BE2C (cell line): ENCODE results near the gene KRT23.

Source experiments
- DNase-seq: peaks from one replicate; pipeline ENCODE4 v3.0.0-alpha.2; 2020
- H3K27me3 ChIP-seq: fragments of 250-450 bp; sonication (Bioruptor Pico); 2 replicates; pipeline ENCODE4 v1.5.1; 2020; ENCODE audit warnings: mild to moderate bottlenecking
- H3K36me3 ChIP-seq: fragments of 250-450 bp; sonication (Bioruptor Pico); 2 replicates; pipeline ENCODE4 v1.5.1; 2020; ENCODE audit warnings: mild to moderate bottlenecking
- H3K4me1 ChIP-seq: fragments of 250-450 bp; sonication (Bioruptor Pico); 2 replicates; pipeline ENCODE4 v1.5.1; 2020
- H3K4me3 ChIP-seq: 2 replicates; pipeline ENCODE4 v1.5.1; 2011; ENCODE audit warnings: low read depth, low read length
- H3K9me3 ChIP-seq: fragments of 250-450 bp; sonication (Bioruptor Pico); 2 replicates; pipeline ENCODE4 v1.5.1; 2020
- CTCF ChIP-seq: IDR thresholded peaks from 2 replicates; pipeline ENCODE4 v1.5.1; 2012; ENCODE audit warnings: mild to moderate bottlenecking, low read depth, low read length

The KRT23 gene

GRCh38 chr17:40895106-40895730 is 42.2 kb downstream of the KRT23 start:
- no peak overlapping the region for H3K4me3 ChIP-seq

GRCh38 chr17:40888196-40888720 is 49.2 kb downstream of the KRT23 start:
- no peaks in the 10 kb centered on the region for H3K36me3 ChIP-seq
- H3K4me3 ChIP-seq: no peak overlapping the region
- no peak for TF ChIP-seq CTCF
- H3K4me1 ChIP-seq: no peaks in the 10 kb centered on the region
- H3K27me3 ChIP-seq: peaks cover 89% of the 10 kb centered on the region
- no peaks in the 10 kb centered on the region; the same call in 1 of the 2 replicates for H3K9me3 ChIP-seq
- no peak for DNase-seq

More at GRCh38 chr17:40895106-40895730, 42.2 kb downstream of the KRT23 start:
- H3K9me3 ChIP-seq: no peaks in the 10 kb centered on the region; the same call in 1 of the 2 replicates
- peaks cover 70% of the 10 kb centered on the region for H3K27me3 ChIP-seq
- H3K36me3 ChIP-seq: no peaks in the 10 kb centered on the region
- H3K4me1 ChIP-seq: no peaks in the 10 kb centered on the region
- DNase-seq: no peak
- TF ChIP-seq CTCF: no peak

DNA sequence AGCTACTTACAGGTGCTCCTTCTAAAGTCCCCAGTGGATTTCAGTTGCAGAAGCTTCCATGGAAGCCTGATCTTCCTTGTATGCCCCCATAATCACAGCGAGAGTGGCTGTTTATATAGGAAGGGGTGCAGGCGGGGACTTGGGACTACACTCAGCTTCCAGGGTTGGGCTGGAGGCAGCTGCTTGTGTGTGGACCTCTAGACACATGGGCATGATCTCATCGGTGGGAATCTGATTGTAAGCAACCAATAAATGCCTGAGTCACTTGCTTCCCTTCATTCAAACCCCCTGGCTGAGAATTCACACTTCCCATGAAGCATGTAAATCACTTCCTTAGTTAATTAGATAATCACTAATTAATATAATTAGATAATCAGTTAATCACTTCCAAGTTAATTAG is 51.4 kb downstream of the KRT23 start:
- Histone ChIP-seq H3K4me3 (no peak overlapping the region), H3K4me1 (no peaks in the 10 kb centered on the region), H3K9me3 (no peaks in the 10 kb centered on the region; the same call in 1 of the 2 replicates), H3K27me3 (peaks cover 78% of the 10 kb centered on the region), H3K36me3 (no peaks in the 10 kb centered on the region)
- TF ChIP-seq CTCF: no peak
- no peak for DNase-seq

DNA sequence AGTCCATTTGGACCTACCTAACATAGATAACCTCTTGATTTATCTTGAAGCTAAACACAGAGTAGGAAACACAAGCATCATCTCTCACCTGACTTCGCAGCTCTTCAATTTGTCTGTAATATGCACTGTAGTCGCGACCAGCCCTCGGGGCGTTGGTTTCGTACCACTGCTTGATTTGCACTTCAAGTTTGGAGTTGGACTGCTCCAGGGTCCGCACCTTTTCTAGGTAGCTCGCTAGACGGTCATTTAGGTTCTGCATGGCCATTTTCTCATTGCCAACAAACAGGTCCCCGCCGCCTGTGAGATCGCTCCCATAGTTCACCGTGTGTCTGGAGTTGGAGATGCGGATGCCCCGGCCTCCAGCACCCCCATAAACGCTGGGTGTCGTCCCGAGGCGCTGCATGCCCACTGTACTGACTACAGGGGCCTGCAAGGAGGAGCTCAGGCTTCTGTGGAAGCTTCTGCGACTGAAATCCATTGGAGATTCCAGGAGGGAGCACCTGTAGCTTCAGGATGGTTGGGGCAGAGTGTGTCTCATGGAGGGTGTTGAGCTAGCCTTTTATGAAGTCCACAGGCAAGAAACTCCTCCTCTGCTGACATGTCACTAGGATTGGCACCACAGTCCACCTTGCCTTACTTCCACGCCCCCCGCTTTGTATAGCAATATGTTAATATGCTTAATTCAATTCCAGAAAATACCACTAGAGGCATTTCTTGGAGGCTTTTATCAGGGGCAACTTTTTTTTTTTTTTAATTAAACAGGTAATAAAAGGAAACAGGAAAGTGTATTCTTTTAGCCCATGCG is 52.5 kb downstream of the KRT23 start, which contains the start of gene KRT20:
KRT20 (minus strand) TSS at position 535 of the 805 bp plus-strand sequence; CDS start at position 478, 57 bp downstream.
- no peaks in the 10 kb centered on the region for H3K4me1 ChIP-seq
- peak; percentile 13; the same call in 1 of the 2 replicates for TF ChIP-seq CTCF
- H3K9me3 ChIP-seq: no peaks in the 10 kb centered on the region; the same call in 1 of the 2 replicates
- no peak within 1 kb of the TSS for H3K4me3 ChIP-seq
- H3K36me3 ChIP-seq: no peaks in the 10 kb centered on the region
- DNase-seq: no peak
- peaks cover 67% of the 10 kb centered on the region for H3K27me3 ChIP-seq

DNA sequence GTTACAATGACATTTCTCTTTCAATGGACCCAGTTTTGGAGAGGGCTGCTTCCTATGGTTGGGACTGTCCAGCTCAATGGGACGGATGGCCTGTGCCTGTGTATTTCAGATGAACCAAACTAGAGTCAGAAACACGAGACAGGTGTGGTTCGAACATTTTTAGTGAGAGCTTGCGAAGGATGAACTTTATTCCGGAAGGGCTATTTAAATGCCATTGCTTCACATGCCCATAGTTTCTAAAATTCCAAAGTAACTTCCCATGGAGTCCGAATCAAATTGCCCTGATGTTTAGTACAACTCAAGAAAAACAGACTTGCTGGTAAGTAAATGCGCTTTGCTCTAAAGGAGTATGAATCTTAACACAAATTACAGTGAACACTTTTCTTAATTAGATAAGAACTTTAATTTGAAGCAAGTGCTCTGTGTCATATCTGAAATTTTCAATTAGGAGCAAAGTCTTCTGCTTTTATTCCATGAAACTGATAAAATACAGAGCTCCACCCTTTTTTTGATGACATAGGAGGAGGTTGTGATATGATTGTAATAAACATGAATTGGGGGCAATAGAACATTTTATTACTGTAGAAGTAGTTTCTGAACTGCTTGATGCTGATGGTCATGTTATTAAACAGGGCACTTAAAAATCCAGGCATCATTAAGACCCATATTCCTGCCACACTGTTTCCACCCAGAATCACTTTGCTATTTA is 53.7 kb downstream of the KRT23 start:
- peaks cover 56% of the 10 kb centered on the region for H3K27me3 ChIP-seq
- no peak for TF ChIP-seq CTCF
- no peak for DNase-seq
- H3K36me3 ChIP-seq: no peaks in the 10 kb centered on the region
- H3K4me1 ChIP-seq: no peaks in the 10 kb centered on the region
- no peaks in the 10 kb centered on the region; the same call in 1 of the 2 replicates for H3K9me3 ChIP-seq
- H3K4me3 ChIP-seq: no peak overlapping the region
